Medulla oblongata (tissue), 1 donor: Measurements from ENCODE around the gene DLGAP4.
A peak's percentile ranks its signal among the peaks of the same experiment; 100 is the strongest.

Source experiments
- DNase-seq: peaks from one replicate; pipeline ENCODE4 v3.0.0-alpha.2; 2015; ENCODE audit errors: extremely low spot score

Gene DLGAP4

GRCh38 chr20:36411861-36412454 is 105.8 kb downstream of the DLGAP4 start:
- DNase-seq: no peak

- no peak for DNase-seq
Observed at GRCh38 chr20:36415475-36416002, 109.4 kb downstream of the DLGAP4 start.

GRCh38 chr20:36418711-36419110 is 112.6 kb downstream of the DLGAP4 start:
- no peak for DNase-seq

GRCh38 chr20:36421641-36422040 is 115.5 kb downstream of the DLGAP4 start:
- no peak for DNase-seq

- DNase-seq: no peak
Observed at GRCh38 chr20:36424314-36424713, 118.2 kb downstream of the DLGAP4 start.

- DNase-seq: no peak
Observed at GRCh38 chr20:36425166-36425565, 119.0 kb downstream of the DLGAP4 start.

GRCh38 chr20:36431604-36432003 is 125.5 kb downstream of the DLGAP4 start:
- DNase-seq: no peak

- DNase-seq: no peak
Observed at GRCh38 chr20:36432096-36432495, 126.0 kb downstream of the DLGAP4 start.

GRCh38 chr20:36434383-36434782 is 128.2 kb downstream of the DLGAP4 start:
- DNase-seq: no peak

- DNase-seq: no peak
Observed at GRCh38 chr20:36435124-36435523, 129.0 kb downstream of the DLGAP4 start.

- peak; percentile 28 for DNase-seq
Observed at GRCh38 chr20:36435592-36436541, 129.7 kb downstream of the DLGAP4 start.

- peak; percentile 57 for DNase-seq
Observed at GRCh38 chr20:36439040-36439730, 133.0 kb downstream of the DLGAP4 start.

GRCh38 chr20:36439731-36440072 is 133.6 kb downstream of the DLGAP4 start:
- DNase-seq: no peak

GRCh38 chr20:36440370-36441026 is 134.4 kb downstream of the DLGAP4 start:
- no peak for DNase-seq

- DNase-seq: no peak
Observed at GRCh38 chr20:36441027-36441414, 134.9 kb downstream of the DLGAP4 start.

GRCh38 chr20:36441416-36441815 is 135.3 kb downstream of the DLGAP4 start:
- DNase-seq: no peak

- DNase-seq: no peak
Observed at GRCh38 chr20:36445847-36446246, 139.7 kb downstream of the DLGAP4 start.

GRCh38 chr20:36446557-36446956 is 140.4 kb downstream of the DLGAP4 start:
- no peak for DNase-seq

- DNase-seq: no peak
Observed at GRCh38 chr20:36447101-36447500, 141.0 kb downstream of the DLGAP4 start.

GRCh38 chr20:36449663-36450062 is 143.5 kb downstream of the DLGAP4 start:
- no peak for DNase-seq

- DNase-seq: no peak
Observed at GRCh38 chr20:36454332-36454697, 148.2 kb downstream of the DLGAP4 start.
